Measurements from ENCODE around the gene OSBPL6.

DNA sequence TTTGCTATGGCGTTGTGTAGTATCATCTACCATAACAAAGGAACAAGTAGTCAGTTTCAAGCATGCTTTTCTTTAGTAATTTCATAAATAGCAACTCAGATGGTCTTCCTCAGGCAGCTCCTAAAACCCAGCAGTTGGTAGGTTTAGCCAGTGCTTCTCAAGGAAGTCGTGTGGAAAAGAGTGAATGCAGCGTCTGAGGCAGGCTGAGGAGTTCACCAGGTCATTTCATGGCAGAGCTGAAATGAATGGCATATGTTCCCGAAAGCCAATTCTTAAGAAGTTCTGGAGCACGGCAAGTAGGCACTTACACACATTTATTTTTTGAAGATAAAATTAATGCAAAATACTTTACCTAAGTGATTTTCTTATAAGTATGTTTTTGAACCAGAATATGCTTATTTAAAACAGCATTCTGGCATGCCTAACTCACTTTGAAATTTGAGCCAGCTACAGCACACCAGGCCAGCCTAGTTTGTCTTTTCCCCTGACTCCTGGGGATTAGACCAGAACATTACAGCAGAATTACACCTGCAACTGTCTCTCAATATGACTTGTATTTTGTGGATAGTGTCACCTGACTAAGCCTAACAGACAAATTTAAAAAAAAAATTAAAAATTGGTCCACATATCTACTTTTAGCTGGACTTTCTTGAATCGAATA, 62.2 kb downstream of the OSBPL6 start:
- TF ChIP-seq SP1 (CRISPR knock-in tag; IDR thresholded peaks at IDR 0.05) (no peak), ZNF384 (IDR thresholded peaks at IDR 0.05; ENCODE audit: low read depth, low read length) (no peak), ZNF146 (CRISPR knock-in tag; IDR thresholded peaks at IDR 0.05; ENCODE audit: unreplicated experiment) (no peak)
- TF ChIP-seq, protein P1, sequence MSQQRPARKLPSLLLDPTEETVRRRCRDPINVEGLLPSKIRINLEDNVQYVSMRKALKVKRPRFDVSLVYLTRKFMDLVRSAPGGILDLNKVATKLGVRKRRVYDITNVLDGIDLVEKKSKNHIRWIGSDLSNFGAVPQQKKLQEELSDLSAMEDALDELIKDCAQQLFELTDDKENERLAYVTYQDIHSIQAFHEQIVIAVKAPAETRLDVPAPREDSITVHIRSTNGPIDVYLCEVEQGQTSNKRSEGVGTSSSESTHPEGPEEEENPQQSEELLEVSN (IDR thresholded peaks at IDR 0.05; ENCODE audit: borderline replicate concordance in 1 of 2, extremely low read depth in 1 of 2, insufficient read depth in 1 of 2, insufficient read length in 1 of 2, low read depth in 1 of 2, low read length in 1 of 2, poor library complexity in 1 of 2, severe bottlenecking in 1 of 2): no peak
- TF ChIP-seq, protein P2, sequence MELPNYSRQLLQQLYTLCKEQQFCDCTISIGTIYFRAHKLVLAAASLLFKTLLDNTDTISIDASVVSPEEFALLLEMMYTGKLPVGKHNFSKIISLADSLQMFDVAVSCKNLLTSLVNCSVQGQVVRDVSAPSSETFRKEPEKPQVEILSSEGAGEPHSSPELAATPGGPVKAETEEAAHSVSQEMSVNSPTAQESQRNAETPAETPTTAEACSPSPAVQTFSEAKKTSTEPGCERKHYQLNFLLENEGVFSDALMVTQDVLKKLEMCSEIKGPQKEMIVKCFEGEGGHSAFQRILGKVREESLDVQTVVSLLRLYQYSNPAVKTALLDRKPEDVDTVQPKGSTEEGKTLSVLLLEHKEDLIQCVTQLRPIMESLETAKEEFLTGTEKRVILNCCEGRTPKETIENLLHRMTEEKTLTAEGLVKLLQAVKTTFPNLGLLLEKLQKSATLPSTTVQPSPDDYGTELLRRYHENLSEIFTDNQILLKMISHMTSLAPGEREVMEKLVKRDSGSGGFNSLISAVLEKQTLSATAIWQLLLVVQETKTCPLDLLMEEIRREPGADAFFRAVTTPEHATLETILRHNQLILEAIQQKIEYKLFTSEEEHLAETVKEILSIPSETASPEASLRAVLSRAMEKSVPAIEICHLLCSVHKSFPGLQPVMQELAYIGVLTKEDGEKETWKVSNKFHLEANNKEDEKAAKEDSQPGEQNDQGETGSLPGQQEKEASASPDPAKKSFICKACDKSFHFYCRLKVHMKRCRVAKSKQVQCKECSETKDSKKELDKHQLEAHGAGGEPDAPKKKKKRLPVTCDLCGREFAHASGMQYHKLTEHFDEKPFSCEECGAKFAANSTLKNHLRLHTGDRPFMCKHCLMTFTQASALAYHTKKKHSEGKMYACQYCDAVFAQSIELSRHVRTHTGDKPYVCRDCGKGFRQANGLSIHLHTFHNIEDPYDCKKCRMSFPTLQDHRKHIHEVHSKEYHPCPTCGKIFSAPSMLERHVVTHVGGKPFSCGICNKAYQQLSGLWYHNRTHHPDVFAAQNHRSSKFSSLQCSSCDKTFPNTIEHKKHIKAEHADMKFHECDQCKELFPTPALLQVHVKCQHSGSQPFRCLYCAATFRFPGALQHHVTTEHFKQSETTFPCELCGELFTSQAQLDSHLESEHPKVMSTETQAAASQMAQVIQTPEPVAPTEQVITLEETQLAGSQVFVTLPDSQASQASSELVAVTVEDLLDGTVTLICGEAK (IDR thresholded peaks at IDR 0.05): no peak
- TF ChIP-seq, protein P2 (CRISPR knock-in tag; IDR thresholded peaks at IDR 0.05): no peak
- TF ChIP-seq, protein P3, sequence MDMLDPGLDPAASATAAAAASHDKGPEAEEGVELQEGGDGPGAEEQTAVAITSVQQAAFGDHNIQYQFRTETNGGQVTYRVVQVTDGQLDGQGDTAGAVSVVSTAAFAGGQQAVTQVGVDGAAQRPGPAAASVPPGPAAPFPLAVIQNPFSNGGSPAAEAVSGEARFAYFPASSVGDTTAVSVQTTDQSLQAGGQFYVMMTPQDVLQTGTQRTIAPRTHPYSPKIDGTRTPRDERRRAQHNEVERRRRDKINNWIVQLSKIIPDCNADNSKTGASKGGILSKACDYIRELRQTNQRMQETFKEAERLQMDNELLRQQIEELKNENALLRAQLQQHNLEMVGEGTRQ (CRISPR knock-in tag; IDR thresholded peaks at IDR 0.05): no peak
- TF ChIP-seq, protein P4, sequence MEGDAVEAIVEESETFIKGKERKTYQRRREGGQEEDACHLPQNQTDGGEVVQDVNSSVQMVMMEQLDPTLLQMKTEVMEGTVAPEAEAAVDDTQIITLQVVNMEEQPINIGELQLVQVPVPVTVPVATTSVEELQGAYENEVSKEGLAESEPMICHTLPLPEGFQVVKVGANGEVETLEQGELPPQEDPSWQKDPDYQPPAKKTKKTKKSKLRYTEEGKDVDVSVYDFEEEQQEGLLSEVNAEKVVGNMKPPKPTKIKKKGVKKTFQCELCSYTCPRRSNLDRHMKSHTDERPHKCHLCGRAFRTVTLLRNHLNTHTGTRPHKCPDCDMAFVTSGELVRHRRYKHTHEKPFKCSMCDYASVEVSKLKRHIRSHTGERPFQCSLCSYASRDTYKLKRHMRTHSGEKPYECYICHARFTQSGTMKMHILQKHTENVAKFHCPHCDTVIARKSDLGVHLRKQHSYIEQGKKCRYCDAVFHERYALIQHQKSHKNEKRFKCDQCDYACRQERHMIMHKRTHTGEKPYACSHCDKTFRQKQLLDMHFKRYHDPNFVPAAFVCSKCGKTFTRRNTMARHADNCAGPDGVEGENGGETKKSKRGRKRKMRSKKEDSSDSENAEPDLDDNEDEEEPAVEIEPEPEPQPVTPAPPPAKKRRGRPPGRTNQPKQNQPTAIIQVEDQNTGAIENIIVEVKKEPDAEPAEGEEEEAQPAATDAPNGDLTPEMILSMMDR (IDR thresholded peaks at IDR 0.05 in 2 of 3, conservative IDR thresholded peaks at IDR 0.05 in 1 of 3; ENCODE audit: insufficient read depth in 2 of 3, low read depth in 1 of 3, low read length in 3 of 3): no peak
